ENCODE results near the gene CEACAM7.

Gene CEACAM7

GRCh38 chr19:41699231-41699967 lies 11.3 kb upstream of the CEACAM7 start:
- no peaks in the 10 kb centered on the region for H3K27me3 ChIP-seq (ENCODE audit: low read length)
- no peaks in the 10 kb centered on the region for H4K20me1 ChIP-seq (ENCODE audit: low read depth, low read length)
- no peak for TF ChIP-seq EZH2phosphoT487 (conservative IDR thresholded peaks at IDR 0.05; ENCODE audit: low read length)
- TF ChIP-seq CTCF (IDR thresholded peaks at IDR 0.05; ENCODE audit: insufficient read depth, low read length, poor library complexity, severe bottlenecking) = no peak
- no peak overlapping the region for H3K27ac ChIP-seq (ENCODE audit: low read depth, low read length)
- H3F3A ChIP-seq (ENCODE audit: insufficient read depth) = no peaks in the 10 kb centered on the region
- no peaks in the 10 kb centered on the region for H3K79me2 ChIP-seq (ENCODE audit: insufficient read depth, low read length)
- no peak overlapping the region for H2AFZ ChIP-seq (ENCODE audit: low read depth, low read length, severe bottlenecking)
- H3K4me3 ChIP-seq (ENCODE audit: insufficient read depth, low read length, poor library complexity, severe bottlenecking) = no peak overlapping the region
- H3K36me3 ChIP-seq (ENCODE audit: low read length) = no peaks in the 10 kb centered on the region
- H3K9me3 ChIP-seq (ENCODE audit: insufficient read depth, low read length) = no peaks in the 10 kb centered on the region
- no peak overlapping the region for H3K4me2 ChIP-seq (ENCODE audit: low read depth, low read length, poor library complexity, severe bottlenecking)
- no peaks in the 10 kb centered on the region for H3K9me2 ChIP-seq (replicated peaks; ENCODE audit: insufficient read depth, low read length)
- no peak overlapping the region for H3K9ac ChIP-seq (ENCODE audit: low read length)

GRCh38 chr19:41698746-41699230 lies 10.7 kb upstream of the CEACAM7 start:
- H3F3A ChIP-seq (ENCODE audit: insufficient read depth) = no peaks in the 10 kb centered on the region
- H3K79me2 ChIP-seq (ENCODE audit: insufficient read depth, low read length) = no peaks in the 10 kb centered on the region
- no peaks in the 10 kb centered on the region for H3K27me3 ChIP-seq (ENCODE audit: low read length)
- H4K20me1 ChIP-seq (ENCODE audit: low read depth, low read length) = no peaks in the 10 kb centered on the region
- no peak overlapping the region for H3K27ac ChIP-seq (ENCODE audit: low read depth, low read length)
- no peaks in the 10 kb centered on the region for H3K9me3 ChIP-seq (ENCODE audit: insufficient read depth, low read length)
- no peak overlapping the region for H3K4me2 ChIP-seq (ENCODE audit: low read depth, low read length, poor library complexity, severe bottlenecking)
- no peaks in the 10 kb centered on the region for H3K9me2 ChIP-seq (replicated peaks; ENCODE audit: insufficient read depth, low read length)
- H3K36me3 ChIP-seq (ENCODE audit: low read length) = no peaks in the 10 kb centered on the region
- H2AFZ ChIP-seq (ENCODE audit: low read depth, low read length, severe bottlenecking) = no peak overlapping the region
- H3K9ac ChIP-seq (ENCODE audit: low read length) = no peak overlapping the region
- H3K4me3 ChIP-seq (ENCODE audit: insufficient read depth, low read length, poor library complexity, severe bottlenecking) = no peak overlapping the region
- TF ChIP-seq EZH2phosphoT487 (conservative IDR thresholded peaks at IDR 0.05; ENCODE audit: low read length) (no peak), CTCF (IDR thresholded peaks at IDR 0.05; ENCODE audit: insufficient read depth, low read length, poor library complexity, severe bottlenecking) (no peak)

DNA sequence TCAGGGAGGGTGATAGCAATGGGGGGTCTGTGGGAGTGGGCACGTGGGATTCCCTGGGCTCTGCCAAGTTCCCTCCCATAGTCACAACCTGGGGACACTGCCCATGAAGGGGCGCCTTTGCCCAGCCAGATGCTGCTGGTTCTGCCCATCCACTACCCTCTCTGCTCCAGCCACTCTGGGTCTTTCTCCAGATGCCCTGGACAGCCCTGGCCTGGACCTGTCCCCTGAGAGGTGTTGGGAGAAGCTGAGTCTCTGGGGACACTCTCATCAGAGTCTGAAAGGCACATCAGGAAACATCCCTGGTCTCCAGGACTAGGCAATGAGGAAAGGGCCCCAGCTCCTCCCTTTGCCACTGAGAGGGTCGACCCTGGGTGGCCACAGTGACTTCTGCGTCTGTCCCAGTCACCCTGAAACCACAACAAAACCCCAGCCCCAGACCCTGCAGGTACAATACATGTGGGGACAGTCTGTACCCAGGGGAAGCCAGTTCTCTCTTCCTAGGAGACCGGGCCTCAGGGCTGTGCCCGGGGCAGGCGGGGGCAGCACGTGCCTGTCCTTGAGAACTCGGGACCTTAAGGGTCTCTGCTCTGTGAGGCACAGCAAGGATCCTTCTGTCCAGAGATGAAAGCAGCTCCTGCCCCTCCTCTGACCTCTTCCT lies 9.3 kb upstream of the CEACAM7 start:
- H3K4me3 ChIP-seq (ENCODE audit: insufficient read depth, low read length, poor library complexity, severe bottlenecking) = no peak overlapping the region
- no peaks in the 10 kb centered on the region for H3F3A ChIP-seq (ENCODE audit: insufficient read depth)
- H3K9me3 ChIP-seq (ENCODE audit: insufficient read depth, low read length) = no peaks in the 10 kb centered on the region
- H2AFZ ChIP-seq (ENCODE audit: low read depth, low read length, severe bottlenecking) = no peak overlapping the region
- no peak for TF ChIP-seq EZH2phosphoT487 (conservative IDR thresholded peaks at IDR 0.05; ENCODE audit: low read length)
- no peak for TF ChIP-seq CTCF (IDR thresholded peaks at IDR 0.05; ENCODE audit: insufficient read depth, low read length, poor library complexity, severe bottlenecking)
- no peak overlapping the region for H3K4me2 ChIP-seq (ENCODE audit: low read depth, low read length, poor library complexity, severe bottlenecking)
- no peak overlapping the region for H3K9ac ChIP-seq (ENCODE audit: low read length)
- no peak overlapping the region for H3K27ac ChIP-seq (ENCODE audit: low read depth, low read length)
- no peaks in the 10 kb centered on the region for H3K36me3 ChIP-seq (ENCODE audit: low read length)
- H3K9me2 ChIP-seq (replicated peaks; ENCODE audit: insufficient read depth, low read length) = no peaks in the 10 kb centered on the region
- H4K20me1 ChIP-seq (ENCODE audit: low read depth, low read length) = no peaks in the 10 kb centered on the region
- H3K79me2 ChIP-seq (ENCODE audit: insufficient read depth, low read length) = no peaks in the 10 kb centered on the region
- H3K27me3 ChIP-seq (ENCODE audit: low read length) = no peaks in the 10 kb centered on the region

Measured in SU-DHL-6 (cell line).